CD8-positive, alpha-beta memory T cell (primary cell): ENCODE data around the gene NKAIN1. TPM values are rescaled to one million over a fixed set of nuclear protein-coding genes. Genes with fewer than 3 reads are reported as not detected.

Source experiments
- polyA plus RNA-seq: library from polyadenylated mRNA; unstranded; fragments of 300-500 nt; fragmentation: Illumina TruSeq; gene quantifications from one replicate; pipeline ENCODE4 v1.2.3, GENCODE V29; 2021
- total RNA-seq, 2 experiments: library from RNA; stranded (reverse); gene quantifications; one replicate each; pipeline ENCODE4 v1.2.3, GENCODE V29; 2021

Gene NKAIN1
- total and polyA plus RNA-seq, 3 experiments from 2014 or later, result not detected

Other genes with a start within 250 kb of the NKAIN1 start
- 100 to 1,000 TPM in 1 of 2 experiments, 10 to 100 TPM in 1; 99.8 to 113 TPM for gene PUM1, start 174.2 kb downstream of the NKAIN1 start, total RNA-seq
- 127 TPM for gene PUM1, start 174.2 kb downstream of the NKAIN1 start, polyA plus RNA-seq
- gene SNRNP40, start 56.9 kb upstream of the NKAIN1 start, total RNA-seq, result 100 to 1,000 TPM; 120 TPM
- 89.3 TPM for gene SNRNP40, start 56.9 kb upstream of the NKAIN1 start, polyA plus RNA-seq
- 10 to 100 TPM; 30.4 to 30.8 TPM for gene ZCCHC17, start 57.1 kb upstream of the NKAIN1 start, total RNA-seq
- gene ZCCHC17, start 57.1 kb upstream of the NKAIN1 start, polyA plus RNA-seq, result 51.0 TPM
- not detected for gene FABP3, start 133.2 kb upstream of the NKAIN1 start, total RNA-seq
- not detected for gene FABP3, start 133.2 kb upstream of the NKAIN1 start, polyA plus RNA-seq
- gene SERINC2, start 173.3 kb upstream of the NKAIN1 start, total RNA-seq, result under 1 TPM; 0.11 to 0.31 TPM
- not detected for gene SERINC2, start 173.3 kb upstream of the NKAIN1 start, polyA plus RNA-seq